NCI-H1092 (cell line): Measurements from ENCODE around the gene R3HCC1L.

Source experiments
- DNase-seq: peaks from one replicate; lab custom pipeline; 2025; lab: John Stamatoyannopoulos, UW

R3HCC1L gene

GRCh38 chr10:98260350-98260749, 125.9 kb downstream of the R3HCC1L start:
- DNase-seq: no peak

DNA sequence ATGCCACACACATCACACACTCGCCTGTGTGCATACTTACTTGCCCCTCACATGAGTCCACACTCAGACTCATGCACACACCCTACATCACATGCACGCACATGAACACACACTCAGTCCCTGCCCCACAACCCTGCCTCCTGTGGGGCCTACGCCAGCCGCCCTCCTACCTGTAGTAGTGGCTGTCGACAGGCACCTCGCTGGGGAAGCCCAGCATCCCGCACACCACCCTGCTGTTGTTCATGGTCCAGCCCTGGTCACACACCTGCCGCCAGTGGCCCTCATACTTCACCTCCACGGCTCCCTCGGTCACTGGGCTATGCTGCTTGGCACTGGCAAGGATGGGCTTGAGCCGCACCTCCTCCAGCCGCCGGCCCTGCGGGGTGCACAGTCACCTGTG, 126.3 kb downstream of the R3HCC1L start:
- no peak for DNase-seq

- no peak for DNase-seq
These were observed 127.2 kb downstream of the R3HCC1L start for GRCh38 chr10:98261436-98262277.

GRCh38 chr10:98262571-98262970, 128.1 kb downstream of the R3HCC1L start:
- no peak for DNase-seq

- DNase-seq: no peak
These were observed 128.6 kb downstream of the R3HCC1L start for GRCh38 chr10:98263088-98263487.

GRCh38 chr10:98264378-98265065, 130.1 kb downstream of the R3HCC1L start:
- DNase-seq: no peak

- no peak for DNase-seq
These were observed 131.2 kb downstream of the R3HCC1L start for GRCh38 chr10:98265403-98266378.

DNA sequence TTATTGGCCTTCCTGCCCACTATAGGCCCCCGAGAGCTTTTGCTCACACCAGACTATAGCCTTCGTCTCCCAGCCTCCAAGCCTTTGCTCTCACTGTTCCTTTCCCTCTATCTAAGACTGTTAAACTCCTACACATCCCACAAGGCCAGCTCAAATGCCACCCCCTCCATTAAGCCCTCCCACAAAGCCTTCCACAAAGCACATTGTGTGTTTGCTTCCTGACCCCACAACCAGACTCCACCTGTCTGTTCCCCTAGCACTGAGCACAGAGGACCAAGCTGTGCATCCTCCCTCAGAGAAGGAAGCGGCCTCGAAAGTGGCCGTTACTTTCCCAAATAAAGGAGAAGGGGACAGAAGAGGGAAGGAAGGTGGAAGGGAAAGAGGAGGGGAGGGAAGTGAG, 132.2 kb downstream of the R3HCC1L start:
- no peak for DNase-seq

- DNase-seq: no peak
These were observed 132.8 kb downstream of the R3HCC1L start for GRCh38 chr10:98267069-98267893.

DNA sequence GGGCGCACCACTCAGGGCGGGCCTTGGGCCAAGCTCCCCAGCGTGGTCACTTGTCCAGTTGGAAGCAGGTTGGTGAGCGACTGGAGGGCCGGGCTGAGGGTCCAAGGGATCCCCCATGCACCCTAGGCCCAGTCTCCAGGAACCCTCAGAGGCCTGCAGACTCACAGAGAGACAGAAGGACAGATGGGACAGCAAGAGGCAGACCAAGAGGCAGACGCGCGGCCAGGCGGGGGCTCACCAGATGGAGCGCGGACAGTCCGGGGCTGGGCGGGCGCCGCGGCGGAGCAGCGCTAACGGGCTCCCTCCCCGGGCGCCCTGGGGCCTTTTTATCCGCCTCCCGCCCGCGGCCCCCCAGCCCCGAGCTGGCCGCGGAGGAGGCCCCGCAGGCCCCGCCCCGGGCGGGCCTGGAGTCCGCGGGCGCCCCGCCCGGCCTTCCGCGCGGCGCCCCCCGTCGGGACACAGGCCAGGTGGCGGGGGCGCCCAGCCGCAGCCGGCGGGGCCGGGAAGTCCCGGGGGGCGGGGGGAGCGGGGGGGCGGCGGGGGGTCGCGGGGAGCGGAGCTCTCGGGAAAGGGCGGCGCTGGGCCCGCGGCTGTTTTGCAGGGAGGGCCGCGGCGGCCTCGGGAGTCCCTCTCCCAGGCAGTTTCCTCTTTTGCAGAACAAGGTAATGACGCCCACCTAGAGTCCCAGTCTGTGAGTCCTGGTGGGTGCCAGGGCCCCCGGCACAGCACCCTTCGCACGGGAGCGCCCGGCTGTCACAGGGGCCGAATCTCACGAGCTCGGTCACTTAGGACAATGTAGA, 133.6 kb downstream of the R3HCC1L start, which contains the start of gene LOXL4:
Gene LOXL4, minus strand, starts transcription at position 301 of the 800 bp plus-strand sequence. CDS start 5,175 bp downstream, outside the sequence.
- DNase-seq: no peak

DNA sequence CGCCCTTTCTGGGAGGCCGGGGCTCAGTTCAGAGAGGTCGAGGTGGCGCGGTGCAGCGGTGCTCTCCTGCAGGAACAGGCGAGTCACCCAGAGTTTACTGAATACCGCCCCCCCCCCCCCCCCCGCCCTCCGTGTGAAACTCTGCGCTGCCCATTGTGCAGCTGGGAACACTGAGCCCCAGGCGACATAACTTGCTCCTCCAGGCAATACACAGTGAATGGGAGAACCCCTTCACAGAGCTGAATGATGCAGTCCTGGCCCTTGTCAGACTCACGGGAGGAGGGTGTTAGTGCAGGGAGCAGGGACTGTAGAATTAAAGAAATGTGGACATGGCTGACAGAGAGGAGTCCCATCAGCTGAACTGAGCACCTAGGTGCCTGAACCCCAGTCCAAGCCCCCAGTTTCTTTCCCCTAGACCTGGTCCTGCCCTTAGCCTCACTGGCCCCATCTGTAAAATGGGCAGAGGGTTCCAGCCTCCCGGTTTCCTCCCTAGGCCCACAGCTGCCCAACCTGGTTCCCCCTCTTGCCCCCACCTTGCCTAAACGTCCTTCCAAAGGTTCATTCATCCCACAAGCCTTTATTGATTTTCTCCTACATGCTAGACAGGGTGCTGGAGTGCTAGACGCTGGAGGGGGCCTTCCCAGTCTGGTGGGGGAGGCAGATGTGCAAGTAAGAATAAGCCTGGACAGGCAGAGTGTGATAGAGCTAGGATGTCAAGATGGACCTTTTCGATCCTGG, 134.4 kb downstream of the R3HCC1L start:
- peak; percentile 42 for DNase-seq

DNA sequence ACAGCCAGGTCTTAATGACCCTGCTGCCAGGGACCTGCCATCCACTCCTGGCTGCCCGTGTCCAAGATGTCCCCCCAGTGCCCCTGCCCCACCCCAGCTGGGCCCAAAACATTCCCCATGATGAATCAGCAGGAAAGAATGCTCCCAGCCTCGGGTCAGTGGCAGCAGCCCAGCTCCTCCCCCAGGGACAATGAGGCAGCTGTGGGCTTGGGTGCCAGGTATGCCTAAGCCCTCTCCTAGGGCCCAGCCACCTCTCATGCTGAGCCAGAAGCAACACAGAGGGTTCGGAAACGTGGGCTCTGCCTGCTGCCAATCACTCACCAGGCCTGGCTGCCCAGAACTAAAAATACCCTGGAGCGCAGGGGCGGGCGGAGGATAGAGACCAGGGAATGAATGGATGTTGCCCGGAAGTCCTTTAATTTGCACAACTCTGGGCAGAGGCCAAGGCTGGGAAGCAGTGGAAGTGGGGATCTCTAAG, 135.0 kb downstream of the R3HCC1L start:
- DNase-seq: peak; percentile 50

GRCh38 chr10:98270073-98270740, 135.8 kb downstream of the R3HCC1L start:
- DNase-seq: no peak

- no peak for DNase-seq
These were observed 136.3 kb downstream of the R3HCC1L start for GRCh38 chr10:98270786-98271185.

GRCh38 chr10:98272245-98272644, 137.8 kb downstream of the R3HCC1L start:
- no peak for DNase-seq

DNA sequence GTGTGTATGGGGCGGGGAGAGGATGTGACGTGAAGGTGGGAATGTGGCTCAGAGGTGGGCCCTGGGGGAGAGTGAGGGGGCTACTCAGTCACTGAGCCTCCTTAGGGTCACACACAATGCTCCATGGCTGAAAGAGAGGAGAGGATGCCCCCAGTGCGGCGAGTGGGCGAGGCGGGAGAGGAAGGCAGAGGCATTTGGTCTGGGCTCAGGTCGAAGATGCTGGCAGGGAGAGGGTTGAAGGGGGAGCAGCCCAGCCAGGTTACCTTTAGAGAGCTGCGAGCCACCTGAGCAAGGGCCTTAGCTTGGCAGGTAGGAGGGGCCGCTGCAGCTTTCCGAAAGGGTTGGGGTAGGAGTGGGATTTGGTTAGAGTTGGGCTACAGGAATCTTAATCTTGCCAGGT, 138.2 kb downstream of the R3HCC1L start:
- DNase-seq: no peak

GRCh38 chr10:98273057-98273850, 138.8 kb downstream of the R3HCC1L start:
- no peak for DNase-seq

GRCh38 chr10:98274562-98274961, 140.1 kb downstream of the R3HCC1L start:
- no peak for DNase-seq
